Ishikawa (cell line): Measurements from ENCODE around the gene IGF2BP3.

Source experiments
- CEBPB ChIP-seq: IDR thresholded peaks from 2 replicates; pipeline ENCODE4 v1.6.1; 2012
- CREB1 ChIP-seq: IDR thresholded peaks from 2 replicates; pipeline ENCODE4 v1.6.1; 2012; ENCODE audit warnings: low read depth
- EGR1 ChIP-seq: IDR thresholded peaks from 2 replicates; pipeline ENCODE4 v1.6.1; 2012
- EP300 ChIP-seq: IDR thresholded peaks from 2 replicates; pipeline ENCODE4 v1.6.1; 2012; ENCODE audit warnings: borderline replicate concordance
- FOXM1 ChIP-seq: IDR thresholded peaks from 2 replicates; pipeline ENCODE4 v1.6.1; 2012; ENCODE audit warnings: low read depth, borderline replicate concordance
- NFIC ChIP-seq: IDR thresholded peaks from 2 replicates; pipeline ENCODE4 v1.6.1; 2012
- RAD21 ChIP-seq: IDR thresholded peaks from 2 replicates; pipeline ENCODE4 v1.6.1; 2012; ENCODE audit warnings: low read depth
- TAF1 ChIP-seq: IDR thresholded peaks from 2 replicates; pipeline ENCODE4 v1.6.1; 2012; ENCODE audit warnings: low read depth, mild to moderate bottlenecking
- TCF12 ChIP-seq: IDR thresholded peaks from 2 replicates; pipeline ENCODE4 v1.6.1; 2012; ENCODE audit warnings: low read depth
- TEAD4 ChIP-seq: IDR thresholded peaks from 2 replicates; pipeline ENCODE4 v1.6.1; 2012
- YY1 ChIP-seq: IDR thresholded peaks from 2 replicates; pipeline ENCODE4 v1.6.1; 2012; ENCODE audit warnings: low read depth
- ZBTB7A ChIP-seq: IDR thresholded peaks from 2 replicates; pipeline ENCODE4 v1.6.1; 2012; ENCODE audit warnings: low read depth
- TF ChIP-seq, protein P1 (sequence below): IDR thresholded peaks from 2 replicates; pipeline ENCODE4 v1.6.1; 2012; ENCODE audit warnings: low read depth, mild to moderate bottlenecking
- TF ChIP-seq, protein P2 (sequence below): IDR thresholded peaks from 2 replicates; pipeline ENCODE4 v1.6.1; 2012
- TF ChIP-seq, protein P3 (sequence below): IDR thresholded peaks from 2 replicates; pipeline ENCODE4 v1.6.1; 2012

Gene IGF2BP3

DNA sequence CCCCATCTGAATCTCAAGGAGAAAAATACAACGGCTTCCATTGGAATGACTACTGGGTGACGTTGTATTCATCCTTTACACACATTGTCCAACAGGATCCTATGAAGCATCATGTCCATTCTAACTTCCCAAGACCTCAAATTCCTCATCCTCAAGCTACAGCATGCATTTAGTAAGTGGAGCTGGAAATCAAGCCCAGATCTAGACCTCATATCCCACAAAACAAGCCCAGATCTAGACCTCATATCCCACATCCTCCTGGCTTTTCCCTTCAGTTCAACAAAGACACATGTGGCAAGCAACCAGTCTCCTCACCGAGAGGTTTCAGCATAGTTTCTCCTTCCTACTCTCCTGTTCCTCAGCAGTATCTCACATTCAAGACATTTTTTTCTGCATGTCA lies 12.2 kb downstream of the IGF2BP3 start:
- TF ChIP-seq FOXM1: no peak
- no peak for TF ChIP-seq EP300
- no peak for TF ChIP-seq EGR1
- TF ChIP-seq CEBPB: no peak
- no peak for TF ChIP-seq TAF1
- TF ChIP-seq, protein P1, sequence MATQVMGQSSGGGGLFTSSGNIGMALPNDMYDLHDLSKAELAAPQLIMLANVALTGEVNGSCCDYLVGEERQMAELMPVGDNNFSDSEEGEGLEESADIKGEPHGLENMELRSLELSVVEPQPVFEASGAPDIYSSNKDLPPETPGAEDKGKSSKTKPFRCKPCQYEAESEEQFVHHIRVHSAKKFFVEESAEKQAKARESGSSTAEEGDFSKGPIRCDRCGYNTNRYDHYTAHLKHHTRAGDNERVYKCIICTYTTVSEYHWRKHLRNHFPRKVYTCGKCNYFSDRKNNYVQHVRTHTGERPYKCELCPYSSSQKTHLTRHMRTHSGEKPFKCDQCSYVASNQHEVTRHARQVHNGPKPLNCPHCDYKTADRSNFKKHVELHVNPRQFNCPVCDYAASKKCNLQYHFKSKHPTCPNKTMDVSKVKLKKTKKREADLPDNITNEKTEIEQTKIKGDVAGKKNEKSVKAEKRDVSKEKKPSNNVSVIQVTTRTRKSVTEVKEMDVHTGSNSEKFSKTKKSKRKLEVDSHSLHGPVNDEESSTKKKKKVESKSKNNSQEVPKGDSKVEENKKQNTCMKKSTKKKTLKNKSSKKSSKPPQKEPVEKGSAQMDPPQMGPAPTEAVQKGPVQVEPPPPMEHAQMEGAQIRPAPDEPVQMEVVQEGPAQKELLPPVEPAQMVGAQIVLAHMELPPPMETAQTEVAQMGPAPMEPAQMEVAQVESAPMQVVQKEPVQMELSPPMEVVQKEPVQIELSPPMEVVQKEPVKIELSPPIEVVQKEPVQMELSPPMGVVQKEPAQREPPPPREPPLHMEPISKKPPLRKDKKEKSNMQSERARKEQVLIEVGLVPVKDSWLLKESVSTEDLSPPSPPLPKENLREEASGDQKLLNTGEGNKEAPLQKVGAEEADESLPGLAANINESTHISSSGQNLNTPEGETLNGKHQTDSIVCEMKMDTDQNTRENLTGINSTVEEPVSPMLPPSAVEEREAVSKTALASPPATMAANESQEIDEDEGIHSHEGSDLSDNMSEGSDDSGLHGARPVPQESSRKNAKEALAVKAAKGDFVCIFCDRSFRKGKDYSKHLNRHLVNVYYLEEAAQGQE: no peak
- TF ChIP-seq, protein P2, sequence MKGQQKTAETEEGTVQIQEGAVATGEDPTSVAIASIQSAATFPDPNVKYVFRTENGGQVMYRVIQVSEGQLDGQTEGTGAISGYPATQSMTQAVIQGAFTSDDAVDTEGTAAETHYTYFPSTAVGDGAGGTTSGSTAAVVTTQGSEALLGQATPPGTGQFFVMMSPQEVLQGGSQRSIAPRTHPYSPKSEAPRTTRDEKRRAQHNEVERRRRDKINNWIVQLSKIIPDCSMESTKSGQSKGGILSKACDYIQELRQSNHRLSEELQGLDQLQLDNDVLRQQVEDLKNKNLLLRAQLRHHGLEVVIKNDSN: no peak
- no peak for TF ChIP-seq YY1
- no peak for TF ChIP-seq TCF12
- no peak for TF ChIP-seq NFIC
- TF ChIP-seq CREB1: no peak
- TF ChIP-seq RAD21: no peak
- TF ChIP-seq TEAD4: no peak
- TF ChIP-seq, protein P3, sequence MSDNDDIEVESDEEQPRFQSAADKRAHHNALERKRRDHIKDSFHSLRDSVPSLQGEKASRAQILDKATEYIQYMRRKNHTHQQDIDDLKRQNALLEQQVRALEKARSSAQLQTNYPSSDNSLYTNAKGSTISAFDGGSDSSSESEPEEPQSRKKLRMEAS: no peak
- no peak for TF ChIP-seq ZBTB7A

DNA sequence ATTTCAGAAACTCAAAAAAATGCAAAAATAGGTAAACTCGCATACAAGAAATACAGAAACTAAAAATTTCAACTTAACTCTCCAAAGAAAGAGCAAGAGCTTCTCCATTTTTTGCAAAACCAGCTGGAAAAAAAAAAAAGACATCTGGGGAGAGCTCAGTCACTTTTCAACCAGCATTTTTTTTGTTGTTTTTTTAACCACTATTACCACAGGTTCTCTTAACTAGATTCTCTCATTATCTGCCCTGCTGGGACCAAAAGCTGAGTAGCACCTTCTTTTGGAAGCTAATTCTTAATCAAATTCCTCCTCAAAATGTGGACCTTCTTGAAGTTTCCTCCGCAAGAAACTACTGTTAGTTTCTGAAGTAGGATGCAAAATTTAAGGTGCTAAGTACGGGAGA lies 14.2 kb downstream of the IGF2BP3 start:
- no peak for TF ChIP-seq EP300
- TF ChIP-seq, protein P3: no peak
- TF ChIP-seq CREB1: no peak
- no peak for TF ChIP-seq NFIC
- TF ChIP-seq CEBPB: no peak
- no peak for TF ChIP-seq TEAD4
- no peak for TF ChIP-seq EGR1
- no peak for TF ChIP-seq ZBTB7A
- no peak for TF ChIP-seq YY1
- no peak for TF ChIP-seq RAD21
- no peak for TF ChIP-seq TAF1
- TF ChIP-seq, protein P1: no peak
- TF ChIP-seq, protein P2: no peak
- no peak for TF ChIP-seq TCF12
- no peak for TF ChIP-seq FOXM1

DNA sequence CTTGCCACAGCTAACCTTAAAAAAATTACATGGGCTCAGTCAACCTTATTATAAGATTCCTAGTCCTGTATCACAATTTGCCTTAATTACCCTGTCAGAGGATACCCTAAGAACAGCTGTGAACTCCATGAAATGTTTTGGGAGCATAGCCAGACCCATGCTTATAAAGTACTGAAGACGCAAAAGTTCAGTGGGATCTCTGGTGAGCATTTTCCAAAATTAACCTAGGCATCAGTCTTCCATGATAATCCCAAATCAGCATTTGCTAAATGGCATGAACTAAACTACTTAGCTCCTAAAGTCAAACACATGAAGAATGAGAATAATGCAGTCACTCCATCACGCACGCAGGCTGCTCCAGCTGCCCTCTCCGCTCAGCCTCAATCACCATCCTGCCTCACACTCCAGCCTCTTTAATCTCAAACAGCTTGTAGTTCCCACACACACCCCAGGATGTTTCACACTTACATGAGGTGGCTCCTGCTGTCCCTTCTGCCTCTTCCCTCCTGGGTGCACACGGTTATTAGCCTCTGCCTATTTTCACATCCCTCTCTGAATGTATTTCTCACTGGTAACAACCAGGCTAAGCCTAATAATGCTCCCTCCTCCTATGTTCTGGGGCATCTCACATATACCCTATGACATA lies 15.3 kb downstream of the IGF2BP3 start:
- TF ChIP-seq TCF12 (no peak), NFIC (no peak), CEBPB (no peak), EP300 (no peak), CREB1 (no peak), RAD21 (no peak), YY1 (no peak), FOXM1 (no peak), TAF1 (no peak)
- TF ChIP-seq, protein P2: no peak
- TF ChIP-seq, protein P3: no peak
- TF ChIP-seq, protein P1: no peak

DNA sequence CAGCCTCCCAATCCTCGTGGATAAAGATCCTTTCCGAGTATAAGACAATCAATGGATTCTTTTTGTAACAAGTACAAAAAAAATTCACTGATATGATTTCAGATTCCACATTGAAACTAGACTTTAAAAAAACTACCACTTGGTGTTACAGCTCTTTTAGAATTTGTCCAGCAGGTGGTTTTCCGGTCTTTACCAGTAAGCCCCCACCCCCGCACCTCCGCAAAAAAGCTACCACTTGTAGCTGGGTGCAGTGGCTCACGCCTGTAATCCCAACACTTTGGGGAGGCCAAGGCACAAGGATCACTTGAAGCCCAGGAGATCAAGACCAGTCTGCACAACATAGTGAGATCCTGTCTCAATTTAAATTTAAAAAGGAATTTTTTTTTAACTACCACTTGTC lies 19.8 kb downstream of the IGF2BP3 start:
- TF ChIP-seq, protein P2: no peak
- TF ChIP-seq ZBTB7A (no peak), TEAD4 (no peak), EP300 (no peak)
- TF ChIP-seq, protein P3: no peak
